PC-3 (cell line): ENCODE measurements around the gene DIAPH3. TPM values are rescaled to one million over a fixed set of nuclear protein-coding genes. Genes with fewer than 3 reads are reported as not detected.

Experiments
- ATAC-seq: fragments of 200-7000 bp; cut with Tn5 transposase; 2 replicates; pipeline ENCODE4 v1.9.1; 2020; ENCODE audit warnings: mild to moderate bottlenecking, moderate library complexity
- BruUV-seq: library from RNA; stranded (reverse); fragments of 400-500 nt; replicated peaks from 2 replicates; lab custom pipeline; 2021; lab: Mats Ljungman, UMichigan
- CTCF ChIA-PET: fragments of 300-600 bp; sonication (Branson Sonifier 250); formaldehyde crosslinking; loops from one replicate; lab custom pipeline; 2022; ENCODE audit warnings: antibody characterized with exemption; lab: Charles Lee
- POLR2A ChIA-PET: fragments of 300-600 bp; sonication (Branson Sonifier 250); formaldehyde crosslinking; loops from one replicate; lab custom pipeline; 2022; ENCODE audit warnings: antibody characterized with exemption; ENCODE audit not compliant: unreplicated experiment; lab: Charles Lee
- DNase-seq: peaks from one replicate; pipeline ENCODE4 v3.0.0-alpha.2; 2015
- H2AFZ ChIP-seq: fragments of 300-600 bp; sonication (generic); 2 replicates; pipeline ENCODE4 v1.6.0; 2016; ENCODE audit warnings: antibody characterized with exemption, low read length
- H3F3A ChIP-seq: fragments of 300-600 bp; sonication (generic); one replicate; pipeline ENCODE4 v1.6.0; 2017; ENCODE audit warnings: antibody characterized with exemption, low read length, control low read depth, mild to moderate bottlenecking; ENCODE audit not compliant: unreplicated experiment
- H3K27ac ChIP-seq: fragments of 300-600 bp; sonication (generic); 2 replicates; pipeline ENCODE4 v1.5.1; 2016; ENCODE audit warnings: mild to moderate bottlenecking, low read length
- H3K27me3 ChIP-seq: fragments of 300-600 bp; sonication (generic); 2 replicates; pipeline ENCODE4 v1.6.1; 2016; ENCODE audit warnings: low read length, mixed read lengths
- H3K36me3 ChIP-seq: fragments of 300-600 bp; sonication (generic); 2 replicates; pipeline ENCODE4 v1.6.1; 2016; ENCODE audit warnings: low read depth, mixed run types, low read length, mixed read lengths
- H3K4me1 ChIP-seq: fragments of 300-600 bp; sonication (generic); 2 replicates; pipeline ENCODE4 v1.5.1; 2016; ENCODE audit warnings: low read length; ENCODE audit not compliant: insufficient read depth
- H3K4me2 ChIP-seq: fragments of 300-600 bp; sonication (generic); 2 replicates; pipeline ENCODE4 v1.6.0; 2016; ENCODE audit warnings: low read length
- H3K4me3 ChIP-seq: fragments of 300-600 bp; sonication (generic); 2 replicates; pipeline ENCODE4 v1.5.1; 2016; ENCODE audit warnings: mild to moderate bottlenecking, low read length, mixed read lengths
- H3K79me2 ChIP-seq: fragments of 300-600 bp; sonication (generic); 2 replicates; pipeline ENCODE4 v1.6.1; 2017; ENCODE audit warnings: low read length, mixed read lengths
- H3K9ac ChIP-seq: fragments of 300-600 bp; sonication (generic); 2 replicates; pipeline ENCODE4 v1.6.0; 2016; ENCODE audit warnings: mild to moderate bottlenecking, low read length
- H3K9me2 ChIP-seq: fragments of 300-600 bp; sonication (generic); replicated peaks from 2 replicates; pipeline ENCODE4 v1.6.1; 2016; ENCODE audit warnings: mixed run types, low read length, mixed read lengths
- H3K9me3 ChIP-seq: fragments of 300-600 bp; sonication (generic); 2 replicates; pipeline ENCODE4 v1.6.1; 2016; ENCODE audit warnings: low read length, mixed read lengths
- H4K20me1 ChIP-seq: fragments of 300-600 bp; sonication (generic); 2 replicates; pipeline ENCODE4 v1.6.1; 2016; ENCODE audit warnings: low read length, mixed read lengths
- CTCF ChIP-seq: fragments of 300-600 bp; sonication (generic); conservative IDR thresholded peaks from 2 replicates; pipeline ENCODE4 v1.5.1; 2017; ENCODE audit warnings: antibody characterized with exemption, low read depth, mild to moderate bottlenecking, low read length
- EZH2 ChIP-seq: fragments of 300-600 bp; sonication (generic); IDR thresholded peaks from one replicate; pipeline ENCODE4 v1.6.1; 2017; ENCODE audit warnings: antibody characterized with exemption, mild to moderate bottlenecking, low read length; ENCODE audit not compliant: unreplicated experiment
- EZH2phosphoT487 ChIP-seq: fragments of 300-600 bp; sonication (generic); IDR thresholded peaks from 2 replicates; pipeline ENCODE4 v1.6.1; 2018; ENCODE audit warnings: mild to moderate bottlenecking, antibody characterized with exemption, low read length, borderline replicate concordance
- intact Hi-C: fragments of 100-400 bp; cut with micrococcal nuclease; formaldehyde crosslinking; loops from 2 replicates; pipeline ENCODE4 v1.9.0; 2023
- total RNA-seq: library from RNA; depleted of rRNA; stranded (reverse); fragments of >200 nt; gene quantifications from 2 replicates; pipeline ENCODE4 v1.2.3, GENCODE V29; 2014

The DIAPH3 gene
- total RNA-seq, 1 experiment from 2014 or later, result 7.6 TPM

- H3F3A ChIP-seq, result no peaks in the 10 kb centered on the region
- no peak overlapping the region for H3K4me3 ChIP-seq
- no peak overlapping the region for H3K9ac ChIP-seq
- TF ChIP-seq EZH2 (no peak), EZH2phosphoT487 (no peak), CTCF (no peak)
- no peaks in the 10 kb centered on the region for H4K20me1 ChIP-seq
- H3K9me2 ChIP-seq, result no peaks in the 10 kb centered on the region
- CTCF ChIA-PET, result no interaction called here
- H3K4me2 ChIP-seq, result no peak overlapping the region
- H3K27me3 ChIP-seq, result no peaks in the 10 kb centered on the region
- H3K36me3 ChIP-seq, result no peaks in the 10 kb centered on the region
- POLR2A ChIA-PET, result interaction anchor here (0.6 kb wide), 1 partner anchor 79 kb away, joined by 9 read pairs; no protein-coding TSS in a partner anchor
- intact Hi-C loops, result no loop called here
- H3K27ac ChIP-seq, result no peak overlapping the region
- DNase-seq, result no peak
- ATAC-seq, result no peak
- H2AFZ ChIP-seq, result no peak overlapping the region
- BruUV-seq, result no TSS peak
- no peaks in the 10 kb centered on the region for H3K9me3 ChIP-seq
- peaks cover 8% of the 10 kb centered on the region for H3K4me1 ChIP-seq
- no peaks in the 10 kb centered on the region for H3K79me2 ChIP-seq
These were observed 290.4 kb downstream of the DIAPH3 start for GRCh38 chr13:59873309-59873708.

- no peak for ATAC-seq
- H3K27ac ChIP-seq, result no peak overlapping the region
- no peaks in the 10 kb centered on the region for H3K27me3 ChIP-seq
- no peaks in the 10 kb centered on the region for H3K9me2 ChIP-seq
- BruUV-seq, result no TSS peak
- no peak overlapping the region for H3K9ac ChIP-seq
- H3K9me3 ChIP-seq, result no peaks in the 10 kb centered on the region
- H3K4me1 ChIP-seq, result peaks cover 12% of the 10 kb centered on the region
- DNase-seq, result no peak
- no peak for TF ChIP-seq CTCF
- no peak for TF ChIP-seq EZH2
- no peak for TF ChIP-seq EZH2phosphoT487
- POLR2A ChIA-PET, result no interaction called here
- no peaks in the 10 kb centered on the region for H4K20me1 ChIP-seq
- H3F3A ChIP-seq, result no peaks in the 10 kb centered on the region
- intact Hi-C loops, result no loop called here
- H3K4me3 ChIP-seq, result no peak overlapping the region
- no peaks in the 10 kb centered on the region for H3K36me3 ChIP-seq
- H3K4me2 ChIP-seq, result no peak overlapping the region
- H2AFZ ChIP-seq, result no peak overlapping the region
- CTCF ChIA-PET, result no interaction called here
- no peaks in the 10 kb centered on the region for H3K79me2 ChIP-seq
These were observed 295.9 kb downstream of the DIAPH3 start for GRCh38 chr13:59867867-59868266.

- Histone ChIP-seq H3K9ac (no peak overlapping the region), H3K36me3 (no peaks in the 10 kb centered on the region), H3K27ac (no peak overlapping the region), H3K79me2 (no peaks in the 10 kb centered on the region), H3K4me3 (no peak overlapping the region), H3K9me2 (no peaks in the 10 kb centered on the region), H3K9me3 (no peaks in the 10 kb centered on the region), H3K27me3 (no peaks in the 10 kb centered on the region), H3K4me1 (peaks cover 15% of the 10 kb centered on the region), H2AFZ (no peak overlapping the region), H3K4me2 (no peak overlapping the region), H3F3A (no peaks in the 10 kb centered on the region), H4K20me1 (no peaks in the 10 kb centered on the region)
- CTCF ChIA-PET, result no interaction called here
- ATAC-seq (peak; percentile 90), DNase-seq (peak; percentile 61)
- POLR2A ChIA-PET, result no interaction called here
- TF ChIP-seq EZH2phosphoT487 (no peak), CTCF (no peak)
- BruUV-seq, result no TSS peak
- intact Hi-C loops, result no loop called here
These were observed 298.3 kb downstream of the DIAPH3 start for GRCh38 chr13:59865398-59865797.
